Placental epithelial cell (primary cell): ENCODE measurements around the gene GSTM2. TPM values are rescaled to one million over a fixed set of nuclear protein-coding genes. Genes with fewer than 3 reads are reported as not detected.

Source experiments
- total RNA-seq: library from RNA; depleted of rRNA; stranded (reverse); fragments of >200 nt; gene quantifications from 2 replicates; pipeline ENCODE4 v1.2.3, GENCODE V29; 2012

The GSTM2 gene
- total RNA-seq, result 9.9 and 29.8 TPM in 2 replicates

DNA sequence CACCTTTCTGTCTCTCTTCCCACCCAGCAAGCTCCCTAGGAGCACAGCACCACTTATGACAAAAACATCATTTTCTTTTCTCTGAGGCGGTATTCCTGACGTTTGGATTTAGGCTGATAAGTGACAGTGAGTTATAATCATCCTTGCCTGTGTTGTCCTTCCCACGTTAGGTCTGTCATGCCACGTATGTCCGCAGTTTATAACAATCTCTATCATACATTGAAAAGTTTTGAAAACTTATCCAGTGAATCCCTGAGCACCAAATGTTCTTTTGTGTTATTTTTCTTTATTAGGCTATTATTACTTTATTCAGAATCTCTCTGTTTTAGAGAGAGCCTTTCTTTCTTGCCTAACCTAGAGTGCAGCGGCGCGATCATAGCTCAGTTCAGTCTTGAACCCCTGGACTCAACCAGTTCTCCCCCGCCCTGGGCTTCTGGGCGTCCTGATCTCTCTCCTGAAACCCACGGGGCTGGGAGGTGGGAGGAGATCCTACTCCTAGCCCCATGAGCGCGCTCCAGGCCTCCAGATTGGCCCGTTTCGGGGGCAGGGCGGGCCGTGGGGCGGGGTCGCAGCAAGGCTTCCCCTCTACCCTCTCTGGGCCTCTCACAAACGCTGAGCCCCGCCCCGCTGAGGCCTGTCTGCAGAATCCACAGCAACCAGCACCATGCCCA, at the start of gene GSTM2:
Gene GSTM2 (plus strand): TSS at position 606 of the 671 bp plus-strand sequence. CDS start 59 bp downstream, at position 665.

DNA sequence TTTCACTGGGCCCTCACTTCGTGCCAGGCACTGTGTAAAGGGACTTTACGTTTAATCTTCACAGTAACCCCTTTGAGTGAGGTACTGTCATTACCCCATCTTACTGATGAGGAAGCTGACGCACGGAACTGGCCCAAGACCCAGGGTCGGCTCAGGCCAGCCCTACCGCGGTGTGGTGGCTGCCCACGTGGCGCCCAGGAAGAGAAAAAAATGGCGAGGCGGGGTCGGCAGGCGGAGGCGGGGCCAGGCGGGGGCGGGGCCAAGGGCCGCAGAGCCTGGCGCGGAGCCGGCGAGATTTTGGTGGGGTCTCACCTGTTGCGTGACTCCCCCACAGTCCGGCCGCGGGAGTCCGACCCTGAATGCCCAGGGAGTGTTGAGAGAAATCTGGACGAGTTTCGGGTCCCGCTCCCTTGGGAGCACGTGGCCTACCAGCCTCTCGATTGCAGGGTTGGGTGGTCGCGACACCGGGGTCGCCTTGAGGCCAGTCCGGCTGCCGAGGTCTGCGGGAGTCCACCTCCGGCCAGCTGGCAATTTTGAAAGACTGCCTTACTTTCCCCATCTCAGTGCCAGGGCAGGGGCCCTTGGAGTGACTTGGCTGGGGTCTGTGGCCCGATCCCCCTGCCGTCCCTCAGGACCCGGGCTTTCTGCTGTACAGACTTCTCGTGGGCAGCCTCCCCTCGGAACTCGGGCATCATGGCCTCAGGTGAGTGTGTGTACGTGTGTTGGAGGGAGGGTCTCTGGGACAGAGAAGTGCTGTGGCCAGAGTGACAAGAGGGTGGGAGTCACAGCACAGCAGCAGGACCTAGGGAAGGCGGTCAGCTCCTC, 48.1 kb upstream of the GSTM2 start, which contains the start of the genes AMPD2 and GNAT2:
Gene AMPD2 (plus strand): TSS at position 262 of the 825 bp plus-strand sequence. CDS start 1,339 bp downstream, outside the sequence.
Gene GNAT2 (minus strand): TSS at position 41 of the 825 bp plus-strand sequence. CDS start 6,746 bp downstream, outside the sequence.

DNA sequence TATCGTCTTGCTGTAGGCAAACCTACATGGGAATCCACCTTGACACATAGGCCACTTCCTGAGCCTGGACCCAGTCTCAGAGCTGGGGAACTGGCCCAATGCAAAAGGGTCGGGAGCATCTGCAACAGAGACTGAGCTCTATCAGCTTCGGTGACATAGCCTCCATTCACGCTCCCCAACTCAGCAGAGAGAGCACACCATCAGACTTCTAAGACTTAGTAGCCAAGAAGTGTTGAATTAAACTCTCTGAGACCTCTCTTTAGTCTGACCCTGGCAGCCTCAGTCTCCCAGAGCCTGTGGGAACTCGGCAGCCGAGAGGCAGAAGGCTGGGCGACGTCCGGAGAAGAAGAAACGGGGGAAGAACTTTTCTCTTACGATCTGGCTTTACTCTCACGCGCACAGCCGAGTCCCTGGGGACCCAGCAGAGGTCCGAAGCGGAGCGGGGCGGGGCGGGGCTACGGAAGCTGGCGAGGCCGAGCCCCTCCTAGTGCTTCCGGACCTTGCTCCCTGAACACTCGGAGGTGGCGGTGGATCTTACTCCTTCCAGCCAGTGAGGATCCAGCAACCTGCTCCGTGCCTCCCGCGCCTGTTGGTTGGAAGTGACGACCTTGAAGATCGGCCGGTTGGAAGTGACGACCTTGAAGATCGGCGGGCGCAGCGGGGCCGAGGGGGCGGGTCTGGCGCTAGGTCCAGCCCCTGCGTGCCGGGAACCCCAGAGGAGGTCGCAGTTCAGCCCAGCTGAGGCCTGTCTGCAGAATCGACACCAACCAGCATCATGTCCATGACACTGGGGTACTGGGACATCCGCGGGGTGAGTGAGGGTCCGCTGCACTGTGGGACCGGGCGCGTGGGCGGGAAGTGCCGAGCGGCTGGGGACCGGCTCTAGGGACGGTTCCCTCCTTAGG, 12.0 kb upstream of the GSTM2 start, which contains the start of gene GSTM4:
Gene GSTM4 (plus strand): TSS at position 485 of the 905 bp plus-strand sequence. CDS start 291 bp downstream, at position 776.

DNA sequence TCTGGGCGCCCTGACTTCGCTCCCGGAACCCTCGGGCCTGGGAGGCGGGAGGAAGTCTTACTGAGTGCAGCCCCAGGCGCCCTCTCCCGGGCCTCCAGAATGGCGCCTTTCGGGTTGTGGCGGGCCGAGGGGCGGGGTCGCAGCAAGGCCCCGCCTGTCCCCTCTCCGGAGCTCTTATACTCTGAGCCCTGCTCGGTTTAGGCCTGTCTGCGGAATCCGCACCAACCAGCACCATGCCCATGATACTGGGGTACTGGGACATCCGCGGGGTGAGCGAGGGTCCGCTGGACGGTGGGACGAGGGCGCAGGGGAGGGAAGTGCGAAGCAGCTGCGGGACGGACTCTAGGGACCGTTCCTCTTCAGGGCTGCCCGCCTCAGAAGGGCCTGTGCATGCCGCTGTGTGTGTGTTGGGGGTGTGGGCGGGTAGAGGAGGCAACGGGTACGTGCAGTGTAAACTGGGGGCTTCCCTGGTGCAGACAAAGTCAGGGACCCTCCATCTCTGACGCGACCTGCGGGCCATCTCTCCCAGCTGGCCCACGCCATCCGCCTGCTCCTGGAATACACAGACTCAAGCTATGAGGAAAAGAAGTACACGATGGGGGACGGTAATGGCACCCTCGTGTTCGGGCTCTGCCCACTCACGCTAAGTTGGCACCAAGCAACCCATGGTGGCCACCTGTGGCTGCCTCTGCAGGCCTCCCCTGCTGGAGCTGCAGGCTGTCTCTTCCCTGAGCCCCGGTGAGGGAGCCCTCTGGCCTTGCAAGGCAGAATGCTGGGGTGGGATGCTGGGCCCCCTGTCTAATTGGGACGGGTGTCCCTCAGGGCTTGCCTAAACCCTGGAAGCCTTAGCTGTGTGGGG, 20.0 kb downstream of the GSTM2 start, which contains the start of gene GSTM1:
Gene GSTM1 (plus strand): TSS at position 177 of the 859 bp plus-strand sequence. CDS start 57 bp downstream, at position 234.

DNA sequence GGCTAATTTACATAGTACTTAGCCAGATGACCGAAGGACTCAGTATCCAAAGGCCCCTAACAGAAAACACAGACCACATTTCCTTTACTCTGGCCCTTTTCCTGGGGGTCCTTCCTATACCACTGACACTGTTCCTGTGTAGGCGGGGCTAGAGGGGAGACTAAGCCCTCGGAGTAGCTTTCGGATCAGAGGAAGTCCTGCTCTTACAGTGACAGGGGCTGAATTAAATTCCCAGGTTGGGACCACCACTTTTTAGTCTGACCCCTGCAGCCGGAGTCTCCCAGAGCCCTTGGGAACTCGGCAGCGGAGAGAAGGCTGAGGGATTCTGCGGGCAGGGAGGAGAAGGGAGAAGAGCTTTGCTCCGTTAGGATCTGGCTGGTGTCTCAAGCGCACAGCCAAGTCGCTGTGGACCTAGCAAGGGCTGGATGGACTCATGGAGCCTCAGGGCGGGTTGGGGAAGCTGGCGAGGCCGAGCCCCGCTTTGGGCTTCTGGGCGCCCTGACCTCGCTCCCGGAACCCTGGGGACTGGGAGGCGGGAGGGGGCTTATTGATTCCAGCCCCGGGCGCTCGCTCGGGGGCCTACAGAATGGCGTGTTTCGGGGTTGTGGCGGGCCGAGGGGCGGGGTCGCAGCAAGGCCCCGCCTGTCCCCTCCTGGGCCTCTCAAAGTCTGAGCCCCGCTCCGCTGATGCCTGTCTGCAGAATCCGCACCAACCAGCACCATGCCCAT, 43.9 kb downstream of the GSTM2 start, which contains the start of gene GSTM5:
Gene GSTM5 (plus strand): TSS at position 659 of the 728 bp plus-strand sequence. CDS start 62 bp downstream, at position 721.

Other genes with a start within 250 kb of the GSTM2 start
- gene PSMA5, start 241.6 kb upstream of the GSTM2 start, total RNA-seq, result 24.3 and 39.0 TPM in 2 replicates
- gene SYPL2, start 201.5 kb upstream of the GSTM2 start, total RNA-seq, result 0.11 and 0.39 TPM in 2 replicates
- gene ATXN7L2, start 184.2 kb upstream of the GSTM2 start, total RNA-seq, result 2.8 and 5.5 TPM in 2 replicates
- 8.6 and 12.6 TPM in 2 replicates for gene CYB561D1, start 174.0 kb upstream of the GSTM2 start, total RNA-seq
- 0.65 and 0.79 TPM in 2 replicates for gene AMIGO1, start 158.3 kb upstream of the GSTM2 start, total RNA-seq
- 0.43 TPM in 1 of 2 replicates, not detected in the other for gene GPR61, start 128.2 kb upstream of the GSTM2 start, total RNA-seq
- 11.8 and 14.5 TPM in 2 replicates for gene GNAI3, start 119.4 kb upstream of the GSTM2 start, total RNA-seq
- gene GNAT2, start 48.4 kb upstream of the GSTM2 start, total RNA-seq, result 0.11 and 0.39 TPM in 2 replicates
- gene AMPD2, start 48.2 kb upstream of the GSTM2 start, total RNA-seq, result 75.0 and 87.1 TPM in 2 replicates
- gene GSTM4, start 12.0 kb upstream of the GSTM2 start, total RNA-seq, result 4.0 and 5.5 TPM in 2 replicates
- not detected in 2 replicates for gene GSTM1, start 19.8 kb downstream of the GSTM2 start, total RNA-seq
- under 0.01 TPM in 1 of 2 replicates, not detected in the other for gene GSTM5, start 44.2 kb downstream of the GSTM2 start, total RNA-seq
- 17.9 and 37.3 TPM in 2 replicates for gene GSTM3, start 73.0 kb downstream of the GSTM2 start, total RNA-seq
- not detected in 2 replicates for gene EPS8L3, start 95.9 kb downstream of the GSTM2 start, total RNA-seq
- gene CSF1, start 242.8 kb downstream of the GSTM2 start, total RNA-seq, result 4.3 and 5.5 TPM in 2 replicates